SIG-M5 (cell line): Measurements from ENCODE around the gene TRIM33.
A peak's percentile ranks its signal among the peaks of the same experiment; 100 is the strongest.

ENCODE experiments used
- DNase-seq: peaks from one replicate; lab custom pipeline; 2025; lab: John Stamatoyannopoulos, UW

TRIM33 gene

DNA sequence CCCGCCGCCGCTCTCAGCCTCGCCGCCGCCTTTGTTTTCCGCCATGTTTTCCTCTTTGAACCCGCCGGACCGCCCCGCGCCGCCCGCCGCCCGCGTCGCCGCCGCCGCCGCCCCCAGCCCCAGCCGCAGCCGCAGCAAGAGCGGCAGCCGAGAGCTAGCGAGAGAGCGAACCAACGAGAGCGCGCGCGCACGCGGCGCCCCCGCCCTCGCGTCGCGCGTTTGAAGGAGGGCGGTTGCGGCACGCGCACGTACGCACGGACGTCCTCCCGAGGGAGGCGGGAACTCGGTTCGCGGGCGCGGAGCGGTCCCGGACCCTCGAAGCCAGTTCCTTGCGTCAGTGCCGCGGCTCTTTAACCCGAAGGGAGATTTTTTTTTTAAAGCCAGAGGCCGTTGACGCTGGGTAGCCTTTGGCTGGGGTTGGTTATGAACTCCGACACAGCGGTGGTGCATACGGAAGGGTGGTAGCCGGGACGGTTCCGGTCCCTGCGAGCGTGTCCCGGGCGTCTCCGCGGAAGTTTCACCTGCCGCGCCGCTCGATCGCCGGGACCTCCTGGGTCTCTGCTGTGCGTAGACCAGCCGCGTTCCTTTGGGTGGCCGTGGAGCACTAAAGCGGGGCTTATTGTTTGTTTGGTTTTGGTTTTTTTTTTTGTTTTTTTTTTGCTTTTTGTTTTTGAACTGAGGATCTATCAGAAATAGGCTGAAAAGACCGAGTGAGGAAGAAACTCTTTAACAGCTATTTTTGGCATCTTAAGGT, at the start of gene TRIM33:
Gene TRIM33, minus strand, starts transcription at position 172 of the 754 bp plus-strand sequence. Its CDS starts 127 bp downstream, at position 45.
- DNase-seq = no peak

DNA sequence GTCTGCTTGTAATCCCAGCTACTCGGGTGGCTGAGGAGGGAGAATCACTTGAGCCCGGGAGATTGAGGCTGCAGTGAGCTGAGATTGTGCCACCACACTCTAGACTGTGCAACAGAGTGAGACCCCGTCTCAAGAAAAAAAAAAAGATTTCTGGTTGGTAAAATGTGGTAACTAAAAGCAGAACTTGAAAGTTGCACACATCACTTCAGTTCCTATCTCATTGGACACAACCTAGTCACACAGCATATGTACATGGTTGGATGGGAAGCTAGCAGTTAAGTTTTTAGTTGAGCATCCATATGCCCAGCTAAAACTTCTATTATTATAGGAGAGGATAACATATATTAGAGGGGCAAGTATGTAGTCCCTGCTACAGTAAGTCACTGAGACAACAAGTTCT, 48.4 kb upstream of the TRIM33 start:
- DNase-seq = peak; percentile 16

DNA sequence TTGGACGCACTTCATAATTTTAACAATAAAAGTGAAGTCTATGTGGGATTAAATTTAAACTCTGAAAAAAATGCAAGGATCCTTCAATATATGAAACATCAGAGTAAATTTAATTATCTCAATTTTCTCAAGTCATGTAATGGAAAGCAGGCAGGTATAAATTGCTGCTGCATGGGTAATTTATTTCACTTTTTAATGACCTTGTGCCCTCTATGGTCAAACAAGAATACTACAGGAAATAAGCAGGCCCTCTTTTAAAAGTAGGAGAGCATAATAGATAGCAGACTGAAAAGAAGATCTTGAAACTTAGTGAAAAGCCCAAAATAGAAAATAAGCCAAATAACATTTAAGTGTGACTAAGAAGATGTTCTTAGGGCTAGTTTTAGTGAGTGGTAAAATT, 47.5 kb upstream of the TRIM33 start:
- no peak for DNase-seq

DNA sequence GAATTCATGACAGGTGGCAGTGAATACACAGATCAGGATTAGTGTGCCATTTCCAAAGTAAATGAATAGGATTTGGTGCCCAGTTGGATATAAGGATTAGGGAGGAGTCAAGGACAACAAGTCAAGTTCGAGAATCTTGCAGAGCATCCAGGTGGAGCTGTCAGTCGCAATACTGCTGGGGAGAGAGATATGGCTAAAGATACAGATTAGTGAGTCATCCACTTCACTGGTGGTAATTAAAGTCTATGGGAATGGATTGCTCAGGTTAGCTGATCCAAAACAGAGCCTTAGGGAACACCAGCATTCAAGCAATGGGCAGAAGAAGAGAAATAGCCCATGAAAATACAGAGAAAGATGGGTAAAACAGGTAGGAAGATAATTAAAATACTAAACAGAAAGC, 43.6 kb upstream of the TRIM33 start:
- DNase-seq = no peak

DNA sequence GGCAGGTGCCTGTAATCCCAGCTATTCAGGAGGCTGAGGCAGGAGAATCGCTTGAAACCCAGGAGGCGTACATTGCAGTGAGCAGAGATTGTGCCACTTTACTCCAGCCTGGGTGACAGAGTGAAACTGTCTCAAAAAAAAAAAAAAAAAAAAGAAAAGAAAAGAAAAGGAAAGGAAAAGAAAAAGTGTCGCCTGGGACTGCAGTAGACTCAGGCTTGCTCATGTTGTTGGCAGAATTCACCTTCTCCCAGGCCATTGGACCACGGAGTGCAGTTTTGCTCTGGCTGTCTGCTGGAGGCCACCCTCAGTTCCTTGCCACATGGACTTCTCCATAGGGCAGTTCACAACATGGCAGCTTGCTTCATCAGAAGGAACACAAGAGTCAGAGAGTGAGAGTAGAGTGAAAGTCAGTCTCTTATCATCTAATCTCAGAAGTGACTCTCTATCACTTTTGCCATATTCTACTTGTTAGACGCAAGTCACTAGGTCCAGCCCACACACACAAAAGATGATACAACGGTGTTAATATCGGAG, 41.2 kb upstream of the TRIM33 start:
- DNase-seq = no peak

DNA sequence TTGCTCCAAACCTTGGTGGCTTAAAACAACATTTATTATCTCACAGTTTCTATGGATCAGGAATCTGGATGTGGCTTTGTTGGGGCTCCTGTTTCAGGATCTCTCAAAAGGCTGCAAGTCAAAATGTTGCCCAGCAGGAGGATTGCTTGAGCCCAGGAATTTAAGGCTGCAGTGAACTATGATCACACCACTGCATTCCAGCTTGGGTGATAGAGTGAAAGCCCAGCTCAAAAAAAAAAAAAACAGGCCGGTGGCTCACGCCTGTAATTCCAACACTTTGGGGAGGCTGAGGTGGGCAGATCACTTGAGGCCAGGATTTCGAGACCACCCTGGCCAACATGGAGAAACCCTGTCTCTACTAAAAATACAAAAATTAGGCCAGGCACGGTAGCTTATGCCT, 40.4 kb upstream of the TRIM33 start:
- DNase-seq = no peak

DNA sequence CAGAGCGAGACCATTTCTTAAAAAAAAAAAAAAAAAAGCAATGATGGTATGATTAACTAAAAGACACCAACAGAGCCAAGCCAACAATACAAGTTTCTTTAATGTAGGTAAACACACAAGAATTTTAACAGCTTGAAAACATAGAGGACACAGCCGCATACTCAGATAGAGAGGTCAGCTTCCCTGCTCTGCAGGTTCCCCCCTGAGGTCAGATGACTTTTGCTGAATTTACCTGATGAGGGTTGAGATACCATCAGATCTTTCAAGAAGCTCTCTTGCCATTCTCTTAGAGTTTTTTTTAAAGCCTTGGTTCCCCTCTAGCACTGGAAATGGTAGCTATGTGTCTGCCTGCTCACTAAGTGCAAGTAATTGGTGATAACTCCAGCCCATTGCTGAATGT, 39.3 kb upstream of the TRIM33 start:
- no peak for DNase-seq

DNA sequence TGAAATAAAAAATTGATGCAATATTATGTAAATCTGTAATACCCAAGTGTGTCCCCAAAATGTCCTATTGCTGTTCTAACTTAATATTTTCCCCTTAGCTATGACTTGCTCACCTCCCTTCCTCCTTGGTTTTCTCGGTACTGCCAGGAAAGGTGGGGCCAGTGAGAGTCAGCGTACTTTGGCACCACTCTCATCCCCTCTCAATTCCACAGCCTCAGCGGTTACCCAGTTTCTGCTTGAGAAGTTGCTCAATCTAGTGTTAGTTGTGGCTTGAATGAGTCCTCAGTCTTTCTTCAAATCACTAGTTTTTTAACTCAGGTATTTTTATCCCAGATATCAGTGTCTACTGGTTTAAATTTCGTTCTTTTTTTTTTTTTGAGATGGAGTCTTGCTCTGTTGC, 38.1 kb upstream of the TRIM33 start:
- DNase-seq = no peak

DNA sequence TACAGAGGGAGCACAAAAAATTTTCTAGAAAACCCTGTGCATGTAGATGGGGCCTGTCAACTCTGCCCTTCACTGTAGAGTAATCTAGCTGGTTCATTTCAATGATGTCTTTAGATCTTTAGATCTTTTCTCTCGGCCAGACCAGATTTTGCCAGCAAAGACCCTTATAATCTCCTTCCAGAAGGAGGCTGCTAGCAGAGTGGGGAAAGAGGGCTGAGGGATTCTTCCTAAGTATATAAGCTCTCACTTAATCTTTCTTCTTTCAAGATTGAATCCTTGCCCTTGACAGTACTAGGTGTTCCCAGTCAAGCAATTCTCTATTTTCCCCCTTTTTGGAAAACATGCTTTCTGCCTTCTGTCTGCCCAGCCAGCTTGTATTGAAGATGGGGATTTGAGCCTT, 36.1 kb upstream of the TRIM33 start:
- no peak for DNase-seq

DNA sequence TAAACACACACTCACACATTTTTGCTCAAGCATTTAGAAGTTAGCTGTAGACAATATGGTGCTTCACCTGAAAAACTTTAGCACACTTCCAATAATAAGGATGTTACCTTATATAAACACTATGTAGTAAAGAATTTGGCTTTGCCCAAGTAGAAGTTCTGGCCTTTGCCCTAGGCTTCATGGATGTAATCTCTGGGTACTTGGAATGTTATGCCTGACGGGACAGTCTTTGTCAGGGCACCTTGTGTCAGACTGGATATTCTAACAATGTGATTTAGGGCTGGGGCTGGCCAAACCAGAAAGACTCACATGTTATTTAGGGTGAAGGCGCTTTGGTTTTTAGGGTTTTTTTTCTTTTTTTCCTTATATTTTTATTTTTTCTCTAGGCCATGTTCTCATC, 34.8 kb upstream of the TRIM33 start:
- no peak for DNase-seq

DNA sequence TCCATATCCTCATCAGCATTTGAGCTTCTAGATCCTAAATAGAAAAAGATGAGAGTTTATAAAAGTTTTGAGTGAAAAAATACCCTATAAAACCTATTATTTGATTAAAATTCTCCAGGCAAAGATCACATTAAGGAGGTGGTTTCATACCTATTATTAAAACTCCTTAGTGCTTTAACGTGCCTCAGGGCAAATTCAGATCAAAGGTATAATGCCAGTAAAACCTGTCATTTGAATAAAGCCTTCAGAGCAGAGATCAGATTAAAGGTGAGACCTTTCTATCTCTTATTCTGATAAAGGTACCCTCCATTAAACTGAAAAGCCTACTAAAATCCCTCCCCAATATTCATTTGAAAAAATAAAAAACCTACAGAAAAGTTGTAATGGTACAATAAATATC, 34.3 kb upstream of the TRIM33 start:
- no peak for DNase-seq

DNA sequence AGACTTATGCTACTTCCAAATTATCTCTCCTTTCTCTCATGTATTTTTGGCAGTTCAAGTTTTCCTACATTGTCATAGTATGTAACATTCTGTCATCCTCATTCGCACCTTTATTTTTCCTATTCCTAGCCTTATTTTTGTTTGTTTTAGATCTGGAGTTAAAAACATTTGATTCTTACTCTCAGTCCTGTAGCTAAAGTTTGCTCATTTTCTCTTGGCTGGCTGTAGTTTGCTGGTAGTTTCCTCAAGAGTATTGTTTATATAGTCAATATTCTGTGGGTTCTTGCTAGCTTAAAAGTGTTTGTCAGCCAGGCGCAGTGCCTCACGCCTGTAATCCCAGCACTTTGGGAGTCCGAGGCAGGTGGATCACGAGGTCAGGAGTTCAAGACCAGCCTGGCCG, 29.8 kb upstream of the TRIM33 start:
- no peak for DNase-seq

DNA sequence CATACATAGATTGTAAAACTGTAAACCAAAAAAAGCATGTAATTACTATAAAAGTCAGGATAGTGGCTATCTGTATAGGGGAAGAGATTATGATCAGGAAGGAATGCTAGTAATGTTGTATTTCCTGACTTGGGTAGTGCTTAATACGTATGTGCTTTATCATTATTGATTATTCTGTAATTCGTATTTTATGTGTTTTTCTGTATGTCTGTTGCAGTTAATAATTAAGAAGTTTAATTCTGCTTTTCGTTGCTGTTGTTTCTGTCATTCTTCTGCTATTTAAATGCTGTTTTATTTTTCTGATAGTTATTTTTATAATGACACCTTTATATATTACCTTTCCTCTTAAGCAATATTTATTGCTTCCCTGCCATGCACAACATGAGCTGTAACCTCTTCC, 29.3 kb upstream of the TRIM33 start:
- DNase-seq = no peak

DNA sequence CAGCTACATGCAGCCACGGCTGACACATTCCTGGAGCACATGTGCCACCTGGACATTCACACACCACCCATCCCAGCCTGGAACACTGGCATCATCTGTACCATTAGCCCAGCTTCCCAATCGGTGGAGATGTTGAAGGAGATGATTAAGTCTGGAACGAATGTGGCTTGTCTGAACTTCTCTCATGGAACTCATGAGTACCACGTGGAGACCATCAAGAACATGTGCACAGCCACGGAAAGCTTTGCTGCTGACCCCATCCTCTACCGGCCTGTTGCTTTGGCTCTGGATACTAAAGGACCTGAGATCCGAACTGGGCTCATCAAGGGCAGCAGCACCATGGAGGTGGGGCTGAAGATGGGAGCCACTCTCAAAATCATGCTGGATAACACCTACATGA, 25.0 kb upstream of the TRIM33 start:
- no peak for DNase-seq

DNA sequence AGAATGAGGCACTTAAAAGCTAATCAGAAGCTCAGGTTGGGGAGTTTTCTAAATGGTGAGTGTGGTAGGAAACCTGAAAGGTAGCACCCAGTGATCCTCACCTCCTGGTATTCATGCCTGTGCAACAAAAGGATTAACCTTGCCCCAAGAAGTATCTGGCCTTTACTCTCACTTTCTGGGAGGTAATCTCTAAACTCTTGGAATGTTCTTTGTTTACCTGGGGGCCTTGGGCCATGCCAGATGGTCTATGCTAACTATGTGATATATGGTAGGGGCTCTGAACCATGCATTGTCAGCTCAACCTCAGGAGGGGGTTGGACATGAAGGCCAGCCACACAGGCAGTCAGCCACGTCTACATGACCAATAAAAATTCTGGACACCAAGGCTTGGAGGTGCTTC, 24.4 kb upstream of the TRIM33 start:
- DNase-seq = no peak

DNA sequence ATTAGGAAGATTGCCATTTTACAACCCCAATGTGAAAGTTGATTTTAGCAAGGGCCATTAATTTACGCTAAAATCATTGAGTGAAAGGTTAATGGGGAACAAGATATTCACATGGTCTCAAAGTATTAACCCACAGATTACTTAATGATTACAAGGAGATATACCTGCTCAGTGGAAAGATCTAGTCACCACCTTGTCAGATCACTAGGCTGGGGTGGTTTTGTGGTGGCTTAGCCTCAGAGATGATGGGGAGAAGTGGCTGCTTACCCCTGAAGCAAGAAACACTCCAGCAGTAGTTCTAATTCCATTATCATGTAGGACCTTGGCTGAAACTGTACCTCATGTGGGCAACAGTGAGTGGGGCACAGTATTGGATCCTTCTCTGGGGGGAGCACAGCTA, 20.1 kb upstream of the TRIM33 start:
- no peak for DNase-seq

DNA sequence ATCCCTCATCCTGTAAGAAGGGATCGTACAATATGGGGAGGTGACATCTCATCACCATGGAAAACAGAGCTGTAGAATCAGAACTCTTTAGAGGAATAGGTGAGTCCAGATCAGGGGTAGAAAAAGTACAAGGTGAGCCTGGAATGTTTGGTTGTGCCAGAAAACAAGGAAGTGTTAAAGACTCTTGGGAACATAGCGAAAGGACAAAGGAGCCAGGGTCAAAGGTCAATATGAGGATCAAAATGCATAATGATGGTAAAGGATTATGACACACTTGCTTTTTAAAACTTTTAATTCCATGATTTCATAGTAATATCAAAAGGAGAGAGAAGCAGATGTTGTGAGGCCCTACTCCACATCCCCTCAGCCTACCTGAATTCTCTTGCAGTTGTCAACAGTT, 19.2 kb upstream of the TRIM33 start:
- DNase-seq = no peak

DNA sequence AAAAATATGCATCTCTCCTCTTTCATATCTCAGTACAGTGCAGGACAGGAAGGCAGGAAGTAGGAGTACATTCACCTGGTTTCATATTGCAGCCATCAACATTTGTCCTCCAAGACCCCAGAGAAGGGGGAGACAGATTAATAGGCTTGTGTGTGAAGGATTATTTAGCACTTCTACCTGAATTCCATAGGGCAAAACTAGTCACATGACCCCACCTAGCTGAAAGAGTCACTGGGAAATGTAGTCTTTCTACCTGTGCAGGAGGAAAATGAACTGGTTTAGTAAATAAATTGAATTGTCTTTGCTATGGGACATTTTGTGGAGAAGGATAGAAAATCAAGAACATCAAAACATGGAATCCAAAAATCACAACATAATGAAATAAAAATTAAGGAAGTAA, 13.9 kb upstream of the TRIM33 start:
- no peak for DNase-seq

DNA sequence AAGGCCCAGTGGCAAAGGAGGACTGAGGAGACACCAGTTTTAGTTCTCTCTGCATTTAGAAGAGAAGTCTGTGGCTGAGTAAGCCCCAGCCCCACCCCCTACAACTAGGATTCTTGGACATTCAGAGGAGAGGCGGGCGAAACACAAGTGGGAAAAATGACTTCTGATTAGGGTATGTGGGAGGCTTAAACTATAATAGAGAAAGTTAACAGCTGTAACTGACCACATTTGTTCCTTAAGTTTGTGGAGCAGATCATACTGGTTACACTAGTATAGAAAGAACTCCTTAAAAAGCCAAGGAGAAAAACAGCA, 11.2 kb upstream of the TRIM33 start:
- DNase-seq = no peak

DNA sequence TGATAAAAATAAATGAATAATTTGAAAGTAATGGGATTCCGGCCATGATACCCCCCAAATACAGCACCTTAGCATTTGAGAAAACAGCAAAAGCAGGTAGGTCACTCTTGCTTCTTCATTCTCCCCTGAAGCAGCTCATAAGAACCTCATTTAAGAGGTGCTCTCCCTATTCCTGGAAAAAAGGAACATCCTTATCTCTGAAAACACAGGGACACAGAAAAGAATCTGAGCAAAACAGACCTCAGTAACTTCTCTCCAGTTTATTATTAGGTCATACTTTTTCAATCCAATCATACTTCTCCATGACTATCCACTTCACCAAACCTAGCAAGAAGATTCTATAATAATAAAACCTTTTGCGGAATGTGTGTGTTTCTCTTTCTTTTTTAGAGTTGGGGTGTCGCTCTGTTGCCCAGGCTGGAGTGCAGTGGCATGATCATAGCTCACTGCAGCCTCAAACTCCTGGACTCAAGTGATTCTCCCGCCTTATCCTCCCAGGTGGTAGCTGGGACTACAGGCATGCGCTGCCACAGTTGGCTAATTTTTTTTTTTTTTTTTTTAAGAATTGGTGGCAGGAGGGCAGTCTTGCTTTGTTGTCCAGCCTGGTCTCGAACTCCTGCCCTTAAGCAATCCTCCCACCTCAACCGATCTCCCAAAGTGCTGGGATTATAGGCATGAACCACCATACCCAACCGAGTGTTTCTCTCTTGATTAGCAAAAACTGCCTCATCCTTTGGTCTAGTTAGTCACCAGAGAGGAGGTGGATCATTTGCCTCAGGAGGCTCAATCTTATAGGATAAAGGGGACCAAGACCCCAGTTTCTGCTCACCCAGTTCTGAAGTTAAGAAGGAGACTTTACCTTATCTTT, 10.6 kb upstream of the TRIM33 start:
- no peak for DNase-seq

DNA sequence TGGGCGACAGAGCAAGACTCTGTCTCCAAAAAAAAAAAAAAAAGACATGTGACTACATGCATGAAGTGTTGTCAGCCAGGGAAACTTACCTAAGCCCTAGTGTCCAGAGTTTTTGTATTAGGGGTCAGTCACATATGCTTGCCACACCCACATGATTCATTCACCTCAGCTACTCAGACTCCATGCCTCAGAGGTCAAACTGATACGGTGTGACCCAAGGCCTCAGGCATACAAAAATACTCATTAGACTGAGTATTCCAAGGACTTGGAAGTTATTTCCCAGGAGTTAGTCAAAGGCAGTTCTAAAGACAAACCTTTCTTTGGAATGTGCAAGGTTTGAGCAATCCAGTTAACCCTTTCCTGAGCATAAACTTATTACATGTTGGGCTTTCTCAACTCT, 6.3 kb upstream of the TRIM33 start:
- DNase-seq = no peak

DNA sequence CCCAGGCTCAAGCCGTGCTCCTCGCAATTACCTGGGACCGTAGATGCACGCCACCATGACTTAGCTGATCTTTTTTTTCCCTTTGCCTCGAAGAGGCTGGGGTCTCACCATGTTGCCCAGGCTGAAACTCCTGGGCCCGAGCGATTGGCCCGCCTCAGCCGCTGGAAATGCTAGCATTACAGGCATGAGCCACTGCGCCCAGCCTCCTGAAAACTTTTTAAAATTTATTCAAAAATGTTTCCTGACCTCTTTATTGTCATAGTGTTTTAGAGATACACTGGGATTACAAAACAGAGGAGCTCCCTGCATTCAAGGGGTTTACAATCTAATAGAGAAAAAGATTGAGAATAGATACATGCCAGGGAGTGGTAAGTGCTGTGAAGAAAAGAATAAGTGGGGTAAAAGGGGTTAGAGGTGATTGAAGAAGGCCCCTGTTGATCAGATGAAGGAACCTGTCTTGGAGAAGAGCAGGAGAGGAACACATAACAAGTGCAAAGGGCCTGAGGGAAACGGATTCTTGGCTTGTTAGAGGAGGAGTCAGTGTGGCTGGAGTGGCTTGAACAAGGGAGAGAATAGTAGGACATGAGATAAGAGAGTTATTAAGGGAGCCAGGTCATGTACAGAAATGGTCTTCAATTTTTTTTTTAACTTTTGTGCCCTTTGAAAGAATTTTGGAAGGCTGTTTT, 1.7 kb upstream of the TRIM33 start:
- no peak for DNase-seq
